KOPT-K1 (cell line): ENCODE measurements around the gene MARS2.
"Not testable (repeated sequence)": the region's sequence is repeated elsewhere in the genome, so short reads cannot be mapped to it uniquely, and the experiment has no call there.

Experiments
- H3K27ac ChIP-seq: fragments of 200-600 bp; sonication (generic); 2 replicates; pipeline ENCODE4 v1.5.1; 2016; ENCODE audit warnings: antibody characterized with exemption, mild to moderate bottlenecking, low read depth, low read length; ENCODE audit not compliant: poor library complexity, severe bottlenecking
- H3K36me3 ChIP-seq: fragments of 200-600 bp; sonication (generic); 2 replicates; pipeline ENCODE4 v1.5.1; 2017; ENCODE audit warnings: antibody characterized with exemption, mild to moderate bottlenecking, low read length, moderate library complexity; ENCODE audit not compliant: insufficient read depth
- H3K9me3 ChIP-seq: fragments of 200-600 bp; sonication (generic); 2 replicates; pipeline ENCODE4 v1.5.1; 2017; ENCODE audit warnings: antibody characterized with exemption, low read length, mild to moderate bottlenecking; ENCODE audit not compliant: insufficient read depth, poor library complexity, severe bottlenecking

Gene MARS2

DNA sequence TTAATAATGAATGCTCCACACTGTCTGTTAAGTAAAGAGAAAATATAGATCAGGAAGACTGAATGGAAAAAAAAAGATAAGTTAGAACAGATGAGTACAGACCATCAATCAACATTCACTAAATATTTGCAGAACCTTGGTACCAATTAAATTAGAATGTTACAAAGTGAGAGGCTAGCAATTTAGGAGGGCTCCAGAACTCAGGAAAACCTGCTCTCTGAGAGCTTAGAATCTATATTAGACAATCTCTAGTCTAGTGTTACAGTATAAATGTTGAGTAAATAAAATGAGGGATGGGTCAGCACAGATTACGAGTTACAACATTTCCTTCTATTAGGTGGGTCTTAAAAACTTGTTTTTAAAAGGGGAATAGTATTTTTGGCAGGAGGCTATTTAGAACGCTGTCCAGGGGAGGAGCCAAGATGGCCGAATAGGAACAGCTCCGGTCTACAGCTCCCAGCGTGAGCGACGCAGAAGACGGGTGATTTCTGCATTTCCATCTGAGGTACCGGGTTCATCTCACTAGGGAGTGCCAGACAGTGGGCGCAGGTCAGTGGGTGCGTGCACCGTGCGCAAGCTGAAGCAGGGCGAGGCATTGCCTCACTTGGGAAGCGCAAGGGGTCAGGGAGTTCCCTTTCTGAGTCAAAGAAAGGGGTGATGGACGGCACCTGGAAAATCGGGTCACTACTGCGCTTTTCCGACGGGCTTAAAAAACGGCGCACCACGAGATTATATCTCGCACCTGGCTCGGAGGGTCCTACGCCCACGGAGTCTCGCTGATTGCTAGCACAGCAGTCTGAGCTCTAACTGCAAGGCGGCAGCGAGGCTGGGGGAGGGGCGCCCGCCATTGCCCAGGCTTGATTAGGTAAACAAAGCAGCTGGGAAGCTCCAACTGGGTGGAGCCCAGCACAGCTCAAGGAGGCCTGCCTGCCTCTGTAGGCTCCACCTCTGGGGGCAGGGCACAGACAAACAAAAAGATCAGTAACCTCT, 23.7 kb downstream of the MARS2 start:
- H3K9me3 ChIP-seq, H3K27ac ChIP-seq, H3K36me3 ChIP-seq: not testable (repeated sequence)

DNA sequence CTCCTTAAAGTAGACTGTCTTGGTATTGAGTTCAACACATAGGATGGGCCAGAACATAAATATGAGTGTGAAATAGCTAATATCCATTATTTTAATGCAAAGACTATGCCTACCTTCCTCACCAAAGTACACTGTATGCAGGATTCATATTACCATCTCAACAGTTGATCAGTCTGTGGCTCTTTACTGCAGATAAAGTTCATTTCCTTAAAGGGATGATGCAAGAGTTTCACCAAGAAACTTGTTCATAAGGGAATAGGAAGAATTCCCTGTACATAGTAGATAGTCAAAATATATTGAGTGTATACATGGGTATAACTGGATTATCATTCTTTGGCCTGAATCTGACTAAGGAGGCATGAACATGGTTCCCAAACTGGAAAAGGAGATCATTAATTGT, 35.0 kb downstream of the MARS2 start:
- Histone ChIP-seq H3K27ac (no peak overlapping the region), H3K36me3 (no peaks in the 10 kb centered on the region), H3K9me3 (no peaks in the 10 kb centered on the region)
